Colonic mucosa (tissue), 4 donors: ENCODE measurements around the gene SYT1. TPM values are rescaled to one million over a fixed set of nuclear protein-coding genes. Genes with fewer than 3 reads are reported as not detected.

Source experiments
- DNase-seq: peaks from one replicate; pipeline ENCODE4 v3.0.0-alpha.2; 2020
- H3K27ac ChIP-seq: fragments of 200-600 bp; one replicate; pipeline ENCODE4 v1.8.0; 2021
- H3K27me3 ChIP-seq: fragments of 200-600 bp; one replicate; pipeline ENCODE4 v1.8.0; 2021
- H3K36me3 ChIP-seq: fragments of 200-600 bp; one replicate; pipeline ENCODE4 v1.8.0; 2021
- H3K4me1 ChIP-seq: fragments of 200-600 bp; one replicate; pipeline ENCODE4 v1.8.0; 2021; ENCODE audit warnings: mild to moderate bottlenecking
- H3K4me3 ChIP-seq: fragments of 200-600 bp; one replicate; pipeline ENCODE4 v1.8.0; 2021
- H3K9ac ChIP-seq, 2 donors: one replicate each; pipeline ENCODE4 v1.7.0; 2013; ENCODE audit warnings: control low read depth in 2 of 2, low read depth in 2 of 2, low read length in 2 of 2
- H3K9me3 ChIP-seq: fragments of 200-600 bp; one replicate; pipeline ENCODE4 v1.8.0; 2021
- CTCF ChIP-seq: fragments of 200-600 bp; IDR thresholded peaks from one replicate; pipeline ENCODE4 v1.8.0; 2022; ENCODE audit warnings: antibody characterized with exemption, mild to moderate bottlenecking
- intact Hi-C: fragments of 100-400 bp; cut with DNase I; formaldehyde crosslinking; loops from one replicate; pipeline ENCODE4 v1.14.1; 2022
- total RNA-seq, 2 donors: library from RNA; stranded (reverse); fragmentation: NEBNext Ultra II Directional in 1 of 2; extraction: Animal tissue kit (Norgen Biotek cat#: 25700) in 1 of 2; gene quantifications; one replicate each; pipeline ENCODE4 v1.2.1, GENCODE V29; 2021
- donor health status: healthy.
- donor health status: DM: no; HTN: no; CAD: no.
- donor health status: DM: no; HTN: no; CAD: no.

The SYT1 gene
- total RNA-seq, 2 donors from 2014 or later, result 0.94 to 3.2 TPM

DNA sequence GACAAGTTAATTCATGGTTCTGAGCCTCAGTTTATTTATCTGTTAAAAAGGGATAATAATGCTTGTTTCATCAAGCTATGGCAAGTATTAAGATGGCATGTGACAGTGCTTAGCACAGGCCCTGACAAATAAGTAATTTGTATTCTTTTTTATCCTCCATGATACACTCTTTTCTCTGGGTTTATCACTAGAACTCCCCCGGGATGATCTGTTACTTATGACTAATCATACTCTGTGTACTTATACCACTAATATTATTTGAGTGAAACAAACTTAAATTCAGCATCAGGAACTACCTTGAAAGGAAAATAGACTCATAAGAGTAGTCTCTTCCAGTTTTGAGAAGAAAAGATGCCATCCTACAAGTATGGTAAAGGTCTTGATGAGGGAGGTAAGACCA is 542.4 kb downstream of the SYT1 start:
- H3K4me1 ChIP-seq, result peaks cover 6% of the 10 kb centered on the region
- DNase-seq, result no peak
- no peaks in the 10 kb centered on the region for H3K9me3 ChIP-seq
- no peak overlapping the region for H3K27ac ChIP-seq
- H3K9ac ChIP-seq, result no peak overlapping the region
- intact Hi-C loops, result loop anchor here (2.0 to 5.0 kb wide), 3 partner anchors 330 to 862 kb away; no protein-coding TSS in a partner anchor
- H3K36me3 ChIP-seq, result no peaks in the 10 kb centered on the region
- no peaks in the 10 kb centered on the region for H3K27me3 ChIP-seq
- H3K4me3 ChIP-seq, result no peak overlapping the region
- TF ChIP-seq CTCF, result no peak

- no peak overlapping the region for H3K9ac ChIP-seq
These were observed 543.4 kb downstream of the SYT1 start for GRCh38 chr12:79407671-79408622.

GRCh38 chr12:79408689-79409088 is 544.1 kb downstream of the SYT1 start:
- Histone ChIP-seq H3K27me3 (no peaks in the 10 kb centered on the region), H3K9me3 (no peaks in the 10 kb centered on the region), H3K4me1 (peaks cover 6% of the 10 kb centered on the region), H3K4me3 (no peak overlapping the region), H3K27ac (no peak overlapping the region), H3K36me3 (no peaks in the 10 kb centered on the region), H3K9ac (no peak overlapping the region)
- no peak for DNase-seq
- intact Hi-C loops, result loop anchor here (5.0 kb wide), 2 partner anchors 329 to 779 kb away; no protein-coding TSS in a partner anchor
- no peak for TF ChIP-seq CTCF

More at GRCh38 chr12:79407671-79408622, 543.4 kb downstream of the SYT1 start:
- H3K9me3 ChIP-seq, result no peaks in the 10 kb centered on the region
- intact Hi-C loops, result loop anchor here (2.0 to 5.0 kb wide), 3 partner anchors 329 to 861 kb away; no protein-coding TSS in a partner anchor
- no peaks in the 10 kb centered on the region for H3K27me3 ChIP-seq
- DNase-seq, result peak; percentile 78
- no peak overlapping the region for H3K4me3 ChIP-seq
- TF ChIP-seq CTCF, result peak; percentile 63
- peaks cover 6% of the 10 kb centered on the region for H3K4me1 ChIP-seq
- no peak overlapping the region for H3K27ac ChIP-seq
- H3K36me3 ChIP-seq, result no peaks in the 10 kb centered on the region

GRCh38 chr12:79409562-79409961 is 545.0 kb downstream of the SYT1 start:
- peaks cover 6% of the 10 kb centered on the region for H3K4me1 ChIP-seq
- no peak for DNase-seq
- H3K27ac ChIP-seq, result peak overlapping the region; percentile 9
- no peaks in the 10 kb centered on the region for H3K36me3 ChIP-seq
- no peak overlapping the region for H3K9ac ChIP-seq
- no peak for TF ChIP-seq CTCF
- intact Hi-C loops, result loop anchor here (5.0 kb wide), 2 partner anchors 328 to 778 kb away; no protein-coding TSS in a partner anchor
- H3K9me3 ChIP-seq, result no peaks in the 10 kb centered on the region
- H3K4me3 ChIP-seq, result no peak overlapping the region
- H3K27me3 ChIP-seq, result no peaks in the 10 kb centered on the region

DNA sequence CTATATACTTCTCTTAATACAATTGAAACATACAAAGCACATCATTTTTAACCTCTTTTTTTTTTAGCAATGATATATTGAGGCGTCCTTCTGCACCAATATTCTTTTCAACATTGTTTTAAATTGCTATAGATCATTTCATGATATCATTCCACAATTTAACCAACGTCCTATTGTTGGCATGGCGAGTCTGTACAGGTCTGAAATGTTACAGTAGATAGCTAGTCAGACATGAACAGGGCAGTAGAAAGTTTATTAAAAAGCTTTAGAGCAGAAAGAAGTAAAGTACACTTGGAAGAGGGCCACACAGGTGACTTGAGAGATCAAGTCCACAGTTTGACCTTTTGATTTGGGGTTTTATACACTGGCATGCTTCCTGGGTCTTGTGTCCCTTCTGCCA is 547.2 kb downstream of the SYT1 start:
- no peak for DNase-seq
- no peak overlapping the region for H3K4me3 ChIP-seq
- intact Hi-C loops, result loop anchor here (10.0 kb wide), 1 partner anchor 283 kb away; the partner anchor contains the start of gene PAWR
- TF ChIP-seq CTCF, result no peak
- peaks cover 6% of the 10 kb centered on the region for H3K4me1 ChIP-seq
- H3K36me3 ChIP-seq, result no peaks in the 10 kb centered on the region
- no peaks in the 10 kb centered on the region for H3K27me3 ChIP-seq
- H3K9ac ChIP-seq, result no peak overlapping the region
- no peaks in the 10 kb centered on the region for H3K9me3 ChIP-seq
- H3K27ac ChIP-seq, result no peak overlapping the region
